GM18951 (cell line): Measurements from ENCODE around the gene MYL11.
A peak's percentile ranks its signal among the peaks of the same experiment; 100 is the strongest.

Experiments
- POLR2A ChIP-seq: IDR thresholded peaks from 4 replicates; pipeline ENCODE4 v1.6.1; 2011; ENCODE audit warnings: mild to moderate bottlenecking; ENCODE audit not compliant: insufficient read length, insufficient read depth; ENCODE audit errors: extremely low read depth
- in situ Hi-C: fragments of 300-500 bp; cut with MboI; formaldehyde crosslinking; loops from one replicate; pipeline ENCODE4 v1.12.0; 2022; ENCODE audit warnings: low sequenced_read_pairs, mixed read lengths, inconsistent platforms; ENCODE audit not compliant: unreplicated experiment

MYL11 gene

GRCh38 chr16:30357715-30358576 lies 16.7 kb upstream of the MYL11 start:
- no peak for TF ChIP-seq POLR2A
- in situ Hi-C loops: no loop called here

DNA sequence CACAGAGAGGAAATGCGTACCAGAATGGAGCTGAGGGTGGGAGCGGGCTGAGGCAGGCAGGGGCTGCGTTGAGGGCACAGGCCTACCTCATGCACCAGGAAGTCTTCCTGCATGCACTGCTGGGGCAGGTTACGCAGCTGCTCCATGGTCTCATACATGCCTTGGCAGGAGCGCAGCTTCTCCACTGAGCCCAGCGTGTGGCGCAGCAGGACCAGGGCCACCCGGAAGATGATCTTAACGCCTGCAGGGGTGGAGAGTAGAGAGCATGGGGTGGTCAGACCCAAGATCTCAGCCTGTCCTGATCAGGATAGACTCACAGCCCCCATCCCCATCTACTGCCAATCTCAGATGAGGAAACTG lies 16.0 kb upstream of the MYL11 start:
- in situ Hi-C loops: no loop called here
- TF ChIP-seq POLR2A: no peak

DNA sequence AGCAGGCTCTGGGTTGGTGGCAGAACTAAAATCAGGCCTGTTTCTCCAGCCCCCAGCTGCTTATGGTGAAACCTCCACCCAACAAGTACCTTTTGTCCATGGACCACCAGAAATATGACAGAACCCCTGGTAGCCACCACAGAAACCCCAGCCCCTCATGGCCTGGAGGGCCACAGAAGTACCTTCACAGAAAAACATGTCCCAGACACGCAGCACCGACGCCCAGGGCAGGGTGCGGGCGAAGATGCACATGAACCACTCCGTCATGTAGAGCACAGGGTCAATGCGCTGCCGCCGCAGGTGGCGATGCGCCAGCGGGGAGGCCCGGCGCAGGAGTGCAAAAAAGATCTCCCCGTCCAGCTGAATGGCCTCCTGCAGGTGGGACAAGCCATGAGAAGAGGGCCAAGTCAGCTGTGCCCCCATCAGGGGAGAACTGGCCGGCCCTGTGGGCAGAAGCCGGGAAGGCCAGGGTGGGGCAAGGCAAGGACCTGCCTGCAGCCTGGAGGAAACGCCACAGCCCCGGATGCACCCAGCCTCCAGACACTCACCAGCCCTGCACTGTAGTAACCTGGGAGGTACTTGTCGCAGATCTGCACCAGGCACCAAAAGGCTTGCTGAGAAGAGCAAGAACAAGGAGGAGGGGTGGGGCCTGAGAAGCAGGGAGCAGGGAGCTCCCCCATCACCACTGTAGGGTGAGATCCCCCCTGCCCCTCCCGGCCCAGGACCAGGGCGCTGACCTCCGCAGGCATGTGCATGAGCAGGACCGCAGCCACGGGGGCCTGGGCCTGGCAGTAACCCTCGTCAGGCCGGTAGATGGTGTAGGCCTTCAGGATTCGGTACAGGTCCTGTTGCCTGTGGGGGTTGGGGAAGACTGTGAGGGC lies 15.4 kb upstream of the MYL11 start:
- in situ Hi-C loops: no loop called here
- TF ChIP-seq POLR2A: no peak

DNA sequence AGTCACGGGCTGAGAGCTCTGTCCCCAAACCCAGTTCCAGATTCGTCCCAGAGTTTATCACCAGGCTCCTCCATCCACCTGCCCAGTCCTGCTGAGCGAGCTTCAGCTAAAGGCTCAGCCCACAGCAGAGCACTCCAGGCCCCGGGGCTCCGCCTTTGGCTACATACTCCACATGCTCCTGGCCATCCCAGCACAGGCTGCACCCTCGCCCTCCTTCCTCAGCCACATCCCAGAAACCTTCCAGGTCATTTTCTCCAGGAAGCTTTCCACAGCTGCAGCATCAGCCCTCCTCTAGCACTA lies 14.8 kb upstream of the MYL11 start:
- no peak for TF ChIP-seq POLR2A
- in situ Hi-C loops: no loop called here

GRCh38 chr16:30361180-30361579 lies 13.4 kb upstream of the MYL11 start:
- in situ Hi-C loops: no loop called here
- no peak for TF ChIP-seq POLR2A

DNA sequence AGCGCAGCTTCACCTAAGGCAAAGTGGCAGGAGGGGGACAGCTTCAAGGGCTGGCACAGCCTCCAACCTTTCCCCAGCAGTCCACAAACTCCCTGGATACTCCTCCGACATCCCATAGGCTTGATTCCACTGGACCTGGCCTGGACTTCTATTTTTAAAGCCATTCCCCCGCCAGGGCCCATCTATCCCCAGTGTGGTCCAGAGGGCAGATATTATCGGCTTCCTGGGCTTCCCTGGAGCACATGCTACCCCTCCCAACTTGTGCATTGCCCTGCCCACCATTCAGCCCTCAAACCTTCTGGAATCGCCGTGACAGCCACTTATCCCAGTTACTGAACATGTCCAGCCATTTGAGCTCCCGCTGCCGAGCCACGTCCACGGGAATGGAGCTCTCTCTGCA lies 9.4 kb upstream of the MYL11 start:
- TF ChIP-seq POLR2A: no peak
- in situ Hi-C loops: no loop called here

- TF ChIP-seq POLR2A: no peak
- in situ Hi-C loops: no loop called here
Measured at GRCh38 chr16:30366511-30366910, 8.1 kb upstream of the MYL11 start.

- in situ Hi-C loops: no loop called here
Measured at GRCh38 chr16:30367349-30368009, 7.1 kb upstream of the MYL11 start.

DNA sequence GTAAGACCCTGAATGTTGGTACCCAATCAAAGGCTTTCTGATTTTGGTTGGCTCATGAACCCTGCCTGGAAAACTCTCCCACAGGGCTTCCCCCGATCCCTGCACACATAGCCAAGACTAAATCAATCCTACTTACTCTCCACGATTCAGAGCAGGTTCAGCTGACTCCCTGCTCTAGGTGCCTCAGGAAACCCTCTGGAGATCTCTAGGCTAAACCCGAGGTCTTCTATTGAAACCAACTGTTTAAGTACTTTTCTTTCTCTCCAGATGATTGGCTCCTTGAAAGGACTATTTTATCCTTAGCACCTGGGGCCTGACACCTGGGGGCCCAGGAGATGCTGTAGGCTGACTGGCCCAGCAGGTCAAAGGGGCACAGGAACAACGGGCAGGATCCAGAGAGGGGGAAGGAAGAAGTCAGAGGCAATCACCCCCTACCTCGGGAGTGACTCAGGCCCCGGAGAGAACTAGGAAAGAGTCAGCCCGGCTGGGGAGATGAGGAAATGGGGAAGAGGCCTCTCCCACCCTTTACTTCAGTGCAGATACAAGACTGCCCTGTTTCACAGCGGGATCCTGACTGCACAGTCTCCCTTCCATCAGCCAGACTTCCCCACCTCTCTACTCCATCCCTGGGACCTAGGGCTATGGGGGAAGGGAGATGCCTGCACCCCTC lies 6.3 kb upstream of the MYL11 start:
- in situ Hi-C loops: no loop called here
- peak; percentile 4 for TF ChIP-seq POLR2A

More at GRCh38 chr16:30367349-30368009, 7.1 kb upstream of the MYL11 start:
- TF ChIP-seq POLR2A: no peak

- in situ Hi-C loops: no loop called here
- TF ChIP-seq POLR2A: no peak
Measured at GRCh38 chr16:30368792-30369090, 5.9 kb upstream of the MYL11 start.

DNA sequence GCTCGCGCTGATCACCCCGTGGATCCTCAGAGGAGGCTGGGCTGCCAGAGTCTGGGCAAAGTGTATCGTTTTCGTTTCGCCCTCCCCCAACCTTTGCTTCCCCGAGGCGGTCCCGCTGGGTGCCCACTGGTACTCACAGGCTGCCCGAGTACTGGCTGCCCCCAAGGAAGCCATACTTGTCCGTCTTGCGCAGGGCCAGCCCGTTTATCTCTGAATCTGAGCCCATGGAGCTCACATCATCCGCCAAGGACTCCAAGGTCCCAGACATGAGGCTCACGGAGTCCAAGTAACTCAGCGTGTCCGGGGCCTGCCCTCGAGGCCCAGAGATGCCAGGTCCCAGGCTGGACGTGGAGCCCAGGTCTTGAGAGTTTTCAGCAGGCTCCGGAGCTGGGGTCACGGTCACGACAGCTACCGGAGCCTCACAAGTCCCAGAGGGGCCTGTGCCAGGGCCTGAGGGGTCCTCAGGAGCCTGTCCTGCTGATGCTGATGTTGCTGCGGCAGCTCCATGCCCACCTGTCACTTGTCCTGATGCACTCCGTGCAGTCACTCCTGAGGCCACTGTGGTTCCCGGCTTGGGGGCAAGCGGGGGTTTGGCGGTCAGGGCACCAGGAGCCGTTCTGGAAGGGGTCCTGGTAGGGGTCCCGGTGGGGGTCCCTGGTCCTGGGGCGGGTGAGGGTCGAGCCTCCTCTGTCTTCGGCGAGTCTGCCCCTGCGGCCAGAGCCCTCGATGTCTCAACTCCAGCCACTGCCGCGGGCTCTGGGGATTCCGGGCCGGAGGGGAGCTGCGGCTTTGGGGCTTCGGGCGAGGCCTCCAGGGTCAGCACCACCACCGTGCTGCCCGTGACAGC lies 5.3 kb upstream of the MYL11 start:
- TF ChIP-seq POLR2A: no peak
- in situ Hi-C loops: no loop called here

DNA sequence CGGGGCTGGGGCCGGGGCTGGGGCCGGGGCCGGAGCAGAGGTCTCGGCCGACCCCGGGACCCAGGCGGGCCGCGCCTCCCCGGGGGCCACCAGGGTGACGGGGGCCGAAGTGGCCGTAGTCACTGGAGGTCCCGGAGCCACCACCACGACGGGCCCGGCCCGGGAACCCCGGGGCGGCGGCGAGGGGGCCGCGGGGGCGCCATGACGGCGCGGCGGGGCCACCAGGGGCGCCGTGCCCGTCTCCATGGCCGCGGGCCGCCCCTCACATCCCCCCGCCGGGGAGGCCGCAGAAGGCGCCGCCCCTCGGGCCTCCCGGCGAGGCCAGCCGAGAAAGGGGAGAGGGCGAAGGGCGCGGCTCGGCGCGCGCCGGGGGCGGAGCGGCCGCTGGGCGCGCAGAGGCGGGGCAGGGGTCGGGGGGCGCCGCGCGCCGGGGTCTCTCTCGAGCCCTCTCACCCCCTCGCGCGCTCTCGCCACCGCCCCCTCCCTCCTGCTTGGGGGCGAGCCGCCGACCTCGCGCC lies 4.6 kb upstream of the MYL11 start:
- in situ Hi-C loops: no loop called here
- peak; percentile 73 for TF ChIP-seq POLR2A
